ENCODE data around the gene ULK1.
"Not testable (repeated sequence)": the region's sequence is repeated elsewhere in the genome, so short reads cannot be mapped to it uniquely, and the experiment has no call there.

The ULK1 gene

GRCh38 chr12:131947482-131948027, 53.1 kb downstream of the ULK1 start:
- no peak for DNase-seq

DNA sequence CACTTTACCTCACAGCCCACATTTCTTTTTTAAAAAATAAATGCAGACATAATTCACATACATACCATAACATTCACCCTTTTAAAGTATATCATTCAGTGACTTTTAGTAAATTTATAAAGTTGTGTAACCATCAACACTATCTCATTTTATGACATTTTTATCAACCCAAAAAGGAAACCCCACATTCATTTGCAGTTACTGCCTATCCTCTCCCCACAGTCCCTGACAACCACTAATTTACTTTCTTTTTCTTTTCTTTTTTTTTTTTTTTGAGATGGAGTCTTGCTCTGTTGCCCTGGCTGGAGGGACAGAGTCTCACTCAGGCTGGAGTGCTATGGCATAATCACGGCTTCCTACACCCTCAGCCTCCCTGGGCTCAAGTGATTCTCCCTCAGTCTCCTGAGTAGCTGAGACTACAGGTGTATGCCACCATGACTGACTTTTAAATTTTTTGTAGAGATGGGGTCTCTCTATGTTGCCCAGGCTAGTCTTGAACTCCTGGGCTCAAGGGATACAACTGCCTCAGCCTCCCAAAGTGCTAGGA, 53.8 kb downstream of the ULK1 start:
- no peak for DNase-seq

DNA sequence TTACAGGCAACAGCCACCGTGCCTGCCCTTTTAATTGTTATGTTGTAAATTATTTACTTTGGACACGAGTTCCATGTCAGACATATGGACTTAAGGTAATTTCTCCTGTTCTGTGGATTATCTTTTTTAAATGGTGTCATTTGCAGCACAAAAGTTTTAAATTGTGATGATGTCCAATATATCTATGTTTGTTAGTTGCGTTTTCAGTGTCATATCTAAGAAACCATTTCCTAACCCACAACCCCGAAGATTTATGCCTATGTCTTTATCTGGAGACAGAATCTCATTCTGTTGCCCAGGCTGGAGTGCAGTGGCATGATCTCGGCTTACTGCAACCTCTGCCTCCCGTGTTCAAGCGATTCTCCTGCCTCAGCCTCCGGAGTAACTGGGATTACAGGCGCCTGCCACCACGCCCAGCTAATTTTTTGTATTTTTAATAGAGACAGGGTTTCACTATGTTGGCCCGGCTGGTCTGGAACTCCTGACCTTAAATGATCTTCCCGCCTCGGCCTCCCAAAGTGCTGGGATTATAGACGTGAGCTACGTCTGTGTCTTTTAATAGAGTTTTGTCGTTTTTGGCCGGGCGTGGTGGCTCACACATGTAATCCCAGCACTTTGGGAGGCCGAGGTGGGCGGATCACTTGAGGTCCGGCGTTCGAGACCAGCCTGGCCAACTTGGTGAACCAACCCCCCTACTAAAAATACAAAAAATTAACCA, 54.5 kb downstream of the ULK1 start:
- DNase-seq: not testable (repeated sequence)

DNA sequence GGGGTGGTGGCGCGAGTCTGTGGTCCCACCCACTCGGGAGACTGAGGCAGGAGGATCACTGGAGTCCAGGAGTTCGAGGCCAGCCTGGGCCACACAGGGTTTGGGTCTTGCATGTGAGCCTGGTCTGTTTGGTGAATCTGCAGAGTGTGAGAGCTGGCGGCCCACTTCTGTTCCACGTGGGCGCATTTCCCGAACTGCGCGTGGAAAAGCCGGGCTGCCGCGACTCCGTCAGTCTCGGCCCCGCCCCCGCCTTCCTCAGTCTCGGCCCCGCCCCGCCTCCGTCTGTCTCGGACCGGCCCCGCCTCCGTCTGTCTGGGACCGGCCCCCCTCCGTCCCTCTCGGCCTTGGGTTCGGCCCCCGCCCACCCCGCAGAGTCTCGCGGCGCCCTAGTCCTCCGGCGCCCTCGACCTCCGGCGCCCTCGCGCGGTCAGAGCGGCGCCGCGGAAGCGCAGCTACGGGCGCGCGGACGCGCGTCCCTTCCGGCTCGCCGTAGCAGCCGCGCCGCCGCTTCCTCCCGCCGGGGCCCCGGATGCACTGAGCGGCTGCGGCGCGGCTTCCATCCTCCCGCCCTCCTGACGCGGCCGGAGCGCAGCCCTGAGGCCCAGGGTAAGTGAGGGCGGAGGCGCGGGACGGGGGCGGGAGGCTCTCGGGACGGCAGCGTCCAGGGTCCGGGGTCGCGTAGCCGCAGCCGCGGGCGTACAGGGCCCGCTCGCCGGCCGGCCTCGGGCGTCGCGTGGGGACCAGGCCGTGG, 55.2 kb downstream of the ULK1 start, which contains the start of gene EP400:
EP400 (plus strand) TSS at position 512 of the 751 bp plus-strand sequence. CDS start 10,678 bp downstream, outside the sequence.
- peak; percentile 44 for DNase-seq

DNA sequence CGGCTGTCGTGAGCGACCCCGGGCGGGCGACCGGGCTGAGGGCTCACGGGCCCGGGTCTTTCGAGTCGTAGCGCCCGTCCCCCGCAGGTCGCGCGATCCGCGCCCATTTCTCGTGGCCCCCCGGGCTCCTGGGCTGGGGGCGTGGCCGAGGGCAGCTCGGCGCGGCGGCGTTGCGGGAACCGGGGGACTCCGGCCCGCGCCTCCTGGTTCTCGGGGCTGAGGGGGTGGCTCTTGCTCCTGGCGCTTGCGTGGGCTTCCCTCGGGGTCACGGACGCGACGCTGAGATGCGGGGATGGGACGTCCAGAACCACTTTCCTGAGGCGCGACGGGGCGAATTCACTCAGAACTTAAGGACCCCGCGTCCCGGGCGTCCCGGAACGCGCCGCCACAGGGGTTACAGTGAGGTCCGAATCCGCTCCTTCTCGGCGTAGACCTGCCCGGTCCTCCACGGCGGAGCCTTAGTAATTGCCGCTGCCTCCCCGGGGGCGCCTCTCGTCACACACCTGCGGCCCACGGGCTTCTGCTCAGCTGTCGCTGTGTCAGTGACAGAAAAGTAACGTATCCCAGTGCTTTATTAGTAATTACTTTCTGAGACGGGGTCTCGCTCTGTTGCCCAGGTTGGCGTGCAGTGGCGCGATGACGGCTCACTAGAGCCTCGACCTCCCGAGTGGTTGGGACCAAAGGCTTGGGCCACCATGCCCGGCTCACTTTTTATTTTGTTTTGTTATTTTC, 55.9 kb downstream of the ULK1 start:
- DNase-seq: no peak

DNA sequence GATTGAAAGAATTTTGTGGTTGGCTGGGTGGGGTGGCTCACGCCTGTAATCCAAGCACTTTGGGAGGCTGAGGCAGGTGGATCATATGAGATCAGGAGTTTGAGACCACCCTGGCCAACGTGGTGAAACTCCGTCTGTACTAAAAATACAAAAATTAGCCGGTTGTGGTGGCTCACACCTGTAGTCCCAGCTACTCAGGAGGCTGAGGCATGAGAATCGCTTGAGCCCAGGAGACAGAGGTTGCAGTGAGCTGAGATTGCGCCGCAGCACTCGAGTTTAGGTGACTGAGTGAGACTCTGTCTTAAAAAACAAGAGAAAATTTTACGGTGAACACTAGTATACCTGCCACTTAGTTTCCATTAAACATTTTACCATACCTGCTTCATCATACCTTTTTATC, 59.4 kb downstream of the ULK1 start:
- not testable (repeated sequence) for DNase-seq

DNA sequence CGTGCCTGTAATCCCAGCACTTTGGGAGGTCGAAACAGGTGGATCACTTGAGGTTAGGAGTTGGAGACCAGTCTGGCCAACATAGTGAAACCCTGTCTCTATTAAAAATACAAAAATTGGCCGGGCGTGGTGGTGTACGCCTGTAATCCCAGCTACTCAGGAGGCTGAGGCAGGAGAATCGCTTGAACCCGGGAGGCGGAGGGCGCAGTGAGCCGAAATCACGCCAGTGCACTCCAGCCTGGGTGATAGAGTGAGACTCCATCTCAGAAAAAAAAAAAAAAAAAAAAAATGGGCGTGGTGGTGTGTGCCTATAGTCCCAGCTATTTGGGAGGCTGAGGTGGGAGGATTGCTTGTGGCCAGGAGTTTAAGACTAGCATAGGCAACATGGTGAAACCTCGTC, 60.0 kb downstream of the ULK1 start:
- not testable (repeated sequence) for DNase-seq

- no peak for DNase-seq
Measured at GRCh38 chr12:131959116-131959515, 64.7 kb downstream of the ULK1 start.

DNA sequence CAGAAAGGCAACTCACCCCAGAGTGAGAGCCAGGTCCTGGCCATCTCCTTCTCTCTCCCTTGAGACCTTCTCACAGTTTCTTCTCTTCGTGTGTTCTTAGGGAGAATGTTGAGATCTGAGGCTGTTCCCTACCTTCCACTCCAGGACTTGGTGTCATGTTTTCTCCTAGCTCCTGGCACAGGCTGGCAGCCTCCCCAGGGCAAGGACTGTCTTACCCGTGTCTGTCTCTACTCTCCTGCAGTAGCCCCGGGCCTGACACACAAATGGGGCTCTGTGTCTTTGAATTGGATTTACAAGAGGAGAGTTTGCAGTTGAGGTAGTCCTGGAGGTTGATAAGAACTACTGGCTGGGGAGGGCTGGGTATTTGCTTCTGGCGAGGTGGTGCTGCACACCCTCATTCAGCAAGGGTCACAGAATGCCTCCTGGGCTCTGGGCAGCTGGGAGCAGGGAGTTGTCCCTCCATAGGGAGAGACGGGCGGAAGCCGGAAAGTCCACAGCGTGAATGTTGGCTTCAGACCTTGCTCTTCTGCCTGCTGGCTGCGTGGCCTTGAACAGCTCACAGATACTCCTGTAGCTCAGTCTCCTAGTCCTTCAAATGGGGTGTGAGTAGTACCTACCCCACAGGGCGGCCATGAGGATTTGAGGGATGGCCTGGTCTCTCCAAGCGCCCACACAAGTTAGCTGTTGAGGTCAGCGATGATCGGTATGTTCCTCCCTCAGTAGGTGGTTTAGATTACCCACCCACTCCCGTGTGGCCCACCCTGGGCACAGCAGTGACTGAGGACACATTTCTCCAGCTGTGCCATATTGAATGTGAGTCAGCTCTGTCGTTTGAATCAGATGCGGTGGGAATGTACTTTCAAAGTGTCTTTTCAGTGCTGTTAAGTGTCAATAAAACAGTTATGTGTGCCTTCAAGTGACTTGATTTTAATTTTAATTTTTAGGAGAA, 65.5 kb downstream of the ULK1 start:
- no peak for DNase-seq

DNA sequence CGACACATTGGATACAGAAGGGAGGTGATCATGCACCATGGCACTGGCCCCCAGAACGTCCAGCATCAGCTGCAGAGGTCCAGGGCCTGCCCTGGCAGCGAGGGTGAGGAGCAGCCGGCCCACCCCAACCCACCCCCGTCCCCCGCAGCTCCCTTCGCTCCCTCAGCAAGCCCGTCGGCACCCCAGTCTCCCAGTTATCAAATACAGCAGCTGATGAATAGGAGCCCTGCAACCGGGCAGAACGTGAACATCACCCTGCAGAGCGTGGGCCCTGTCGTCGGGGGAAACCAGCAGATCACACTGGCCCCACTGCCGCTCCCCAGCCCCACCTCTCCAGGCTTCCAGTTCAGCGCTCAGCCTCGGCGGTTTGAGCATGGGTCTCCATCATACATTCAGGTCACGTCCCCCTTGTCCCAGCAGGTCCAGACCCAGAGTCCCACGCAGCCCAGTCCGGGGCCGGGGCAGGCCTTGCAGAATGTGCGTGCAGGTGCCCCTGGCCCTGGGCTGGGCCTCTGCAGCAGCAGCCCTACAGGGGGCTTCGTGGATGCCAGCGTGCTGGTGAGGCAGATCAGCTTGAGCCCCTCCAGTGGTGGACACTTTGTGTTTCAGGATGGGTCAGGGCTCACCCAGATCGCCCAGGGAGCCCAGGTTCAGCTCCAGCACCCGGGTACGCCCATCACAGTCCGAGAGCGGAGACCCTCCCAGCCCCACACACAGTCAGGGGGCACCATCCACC, 66.3 kb downstream of the ULK1 start:
- not testable (repeated sequence) for DNase-seq

- DNase-seq: not testable (repeated sequence)
Measured at GRCh38 chr12:131961328-131961727, 66.9 kb downstream of the ULK1 start.

DNA sequence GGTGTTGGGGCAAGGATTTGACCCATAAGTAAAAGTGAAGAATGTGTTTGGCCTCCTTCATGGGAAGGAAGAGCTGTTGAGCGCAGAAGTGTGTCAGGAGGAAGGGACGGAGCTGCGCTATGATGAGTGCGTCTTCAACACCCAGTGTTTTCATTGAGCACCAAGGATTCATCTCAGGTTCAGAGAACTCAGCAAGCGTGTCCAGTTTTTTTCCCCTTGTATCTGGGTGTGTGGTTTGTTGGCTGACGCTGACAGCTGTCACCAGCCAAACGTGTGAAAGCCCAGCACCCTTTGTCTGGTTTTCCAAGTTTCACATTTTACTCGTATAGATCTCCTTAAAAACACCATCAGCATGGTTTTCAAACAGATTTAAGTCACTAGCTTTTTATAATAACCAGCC, 67.6 kb downstream of the ULK1 start:
- no peak for DNase-seq

DNA sequence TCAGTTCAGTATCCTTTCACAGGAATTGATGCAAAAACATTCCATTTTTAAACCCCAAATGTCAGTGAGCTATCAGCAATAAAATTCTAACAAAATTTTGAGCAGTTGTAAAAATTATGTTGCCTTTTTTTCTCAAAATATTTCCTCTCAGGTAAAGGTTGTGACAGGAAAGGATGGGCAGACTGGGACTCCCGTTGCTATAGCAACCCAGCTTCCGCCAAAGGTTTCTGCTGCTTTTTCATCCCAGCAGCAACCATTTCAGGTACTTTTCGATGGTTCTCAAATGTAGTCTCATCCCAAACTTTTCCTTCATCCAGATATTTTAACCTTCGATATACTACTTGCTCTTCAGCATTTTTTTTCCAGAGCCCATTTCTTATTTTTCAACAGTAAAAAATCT, 69.0 kb downstream of the ULK1 start:
- no peak for DNase-seq

DNA sequence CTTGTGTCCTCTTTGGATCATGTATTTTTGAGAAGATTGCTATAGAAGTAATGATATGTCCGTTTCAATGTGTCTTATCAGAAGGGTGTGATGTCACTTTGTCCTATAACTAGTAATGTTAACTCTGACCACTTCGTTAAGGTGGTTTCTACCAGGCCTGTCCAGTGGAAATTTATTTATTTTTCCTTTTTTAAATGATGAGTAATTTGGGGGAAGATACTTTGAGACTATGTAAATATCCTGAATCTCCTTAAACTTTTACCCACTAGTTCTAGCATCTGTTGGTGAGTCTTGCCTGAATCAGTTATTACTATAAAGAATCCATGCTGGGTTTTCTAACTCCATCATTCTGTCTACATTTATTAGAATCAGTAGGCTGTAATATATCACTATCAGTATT, 70.7 kb downstream of the ULK1 start:
- DNase-seq: no peak

DNA sequence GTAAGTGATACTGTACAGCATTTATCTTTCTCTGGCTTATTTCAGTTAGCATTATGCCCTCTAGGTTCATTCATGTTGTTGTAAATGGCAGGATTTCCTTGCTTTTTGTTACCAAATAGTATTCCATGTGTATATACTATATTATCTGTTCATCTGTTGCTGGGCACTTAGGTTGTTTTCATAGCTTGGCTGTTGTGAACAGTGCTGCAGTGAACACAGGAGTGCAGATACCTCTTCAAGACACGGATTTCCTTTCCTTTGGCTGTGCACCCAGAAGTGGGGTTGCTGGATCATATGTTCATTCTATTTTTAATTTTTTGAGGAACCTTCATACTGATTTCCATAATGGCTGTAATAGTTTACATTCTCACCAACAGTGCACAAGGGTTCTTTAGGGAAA, 76.8 kb downstream of the ULK1 start:
- DNase-seq: no peak
